Left lung (tissue), 10 donors: ENCODE measurements around the gene CDC14B. TPM values are rescaled to one million over a fixed set of nuclear protein-coding genes. Genes with fewer than 3 reads are reported as not detected.

ENCODE experiments used
- ATAC-seq: fragments of 200-7000 bp; cut with Tn5 transposase; one replicate; pipeline ENCODE4 v1.9.1; 2020; ENCODE audit warnings: moderate library complexity
- DNase-seq, 4 donors: peaks; one replicate each; pipeline ENCODE4 v3.0.0-alpha.2; 2013 to 2020
- H3K27ac ChIP-seq, 2 donors: fragments of 200-600 bp; sonication (generic) in 1 of 2; one replicate each; pipeline versions ENCODE4 v1.5.0 to v1.8.0; 2020 to 2021
- H3K27me3 ChIP-seq, 2 donors: fragments of 200-600 bp; sonication (generic) in 1 of 2; one replicate each; pipeline versions ENCODE4 v1.5.0 to v1.8.0; 2020 to 2021
- H3K36me3 ChIP-seq, 2 donors: fragments of 200-600 bp; sonication (generic) in 1 of 2; one replicate each; pipeline versions ENCODE4 v1.5.0 to v1.8.0; 2020 to 2021
- H3K4me1 ChIP-seq, 2 donors: fragments of 200-600 bp; one replicate each; pipeline ENCODE4 v1.8.0; 2021
- H3K4me3 ChIP-seq, 2 donors: fragments of 200-600 bp; sonication (generic) in 1 of 2; one replicate each; pipeline versions ENCODE4 v1.5.0 to v1.8.0; 2020 to 2021; ENCODE audit warnings: mild to moderate bottlenecking in 1 of 2
- H3K9me3 ChIP-seq, 2 donors: fragments of 200-600 bp; sonication (generic) in 1 of 2; one replicate each; pipeline versions ENCODE4 v1.5.0 to v1.8.0; 2020 to 2021
- intact Hi-C, 2 donors: fragments of 100-400 bp; cut with DNase I; formaldehyde crosslinking; loops; one replicate each; pipeline versions ENCODE4 v1.11.2 to v1.14.2; 2022
- polyA plus RNA-seq, 6 donors: library from polyadenylated mRNA; unstranded; fragments of 120-200 nt; gene quantifications; one replicate each; pipeline ENCODE4 v1.2.1, GENCODE V29; 2013; ENCODE audit not compliant: insufficient read length in 6 of 6
- total RNA-seq, 2 donors: library from RNA; stranded (reverse); fragmentation: NEBNext Ultra II Directional; extraction: Animal tissue kit (Norgen Biotek cat#: 25700); gene quantifications; one replicate each; pipeline ENCODE4 v1.2.1, GENCODE V29; 2021
- TF ChIP-seq, protein P1 (sequence below), 2 donors: fragments of 200-600 bp; sonication (generic) in 1 of 2; IDR thresholded peaks; one replicate each; pipeline versions ENCODE4 v1.5.0 to v1.8.0; 2021; ENCODE audit warnings: antibody characterized with exemption in 2 of 2
- donor health status: DM: no; HTN: yes; CAD: no.
- donor health status: DM: no; HTN: no; CAD: no.

CDC14B gene
- total and polyA plus RNA-seq, 8 donors, result 10.5 to 20.3 (median 17.9) TPM

DNA sequence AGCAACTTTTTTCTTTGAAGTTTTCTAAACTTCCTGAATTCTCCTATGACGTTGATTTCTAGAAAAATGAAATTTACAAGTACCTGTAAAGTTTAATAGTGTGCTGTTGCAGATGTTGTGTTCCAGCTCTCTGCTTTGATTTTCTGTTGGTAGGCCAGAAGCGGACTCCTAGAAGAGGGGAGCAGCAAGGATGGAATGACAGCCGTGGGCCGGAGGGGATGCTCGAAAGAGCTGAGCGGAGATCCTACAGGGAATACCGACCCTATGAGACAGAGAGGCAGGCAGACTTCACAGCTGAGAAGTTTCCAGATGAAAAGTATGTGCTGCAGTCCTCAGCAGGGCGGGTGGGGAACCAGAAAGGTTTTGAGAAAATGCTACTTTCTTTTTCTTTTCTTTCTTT, 161.4 kb downstream of the CDC14B start:
- no peak overlapping the region for H3K4me3 ChIP-seq
- intact Hi-C loops, result no loop called here
- H3K9me3 ChIP-seq, result no peaks in the 10 kb centered on the region
- no peak overlapping the region for H3K27ac ChIP-seq
- H3K27me3 ChIP-seq, result peaks cover 0 to 3% of the 10 kb centered on the region in 2 donors
- TF ChIP-seq, protein P1, sequence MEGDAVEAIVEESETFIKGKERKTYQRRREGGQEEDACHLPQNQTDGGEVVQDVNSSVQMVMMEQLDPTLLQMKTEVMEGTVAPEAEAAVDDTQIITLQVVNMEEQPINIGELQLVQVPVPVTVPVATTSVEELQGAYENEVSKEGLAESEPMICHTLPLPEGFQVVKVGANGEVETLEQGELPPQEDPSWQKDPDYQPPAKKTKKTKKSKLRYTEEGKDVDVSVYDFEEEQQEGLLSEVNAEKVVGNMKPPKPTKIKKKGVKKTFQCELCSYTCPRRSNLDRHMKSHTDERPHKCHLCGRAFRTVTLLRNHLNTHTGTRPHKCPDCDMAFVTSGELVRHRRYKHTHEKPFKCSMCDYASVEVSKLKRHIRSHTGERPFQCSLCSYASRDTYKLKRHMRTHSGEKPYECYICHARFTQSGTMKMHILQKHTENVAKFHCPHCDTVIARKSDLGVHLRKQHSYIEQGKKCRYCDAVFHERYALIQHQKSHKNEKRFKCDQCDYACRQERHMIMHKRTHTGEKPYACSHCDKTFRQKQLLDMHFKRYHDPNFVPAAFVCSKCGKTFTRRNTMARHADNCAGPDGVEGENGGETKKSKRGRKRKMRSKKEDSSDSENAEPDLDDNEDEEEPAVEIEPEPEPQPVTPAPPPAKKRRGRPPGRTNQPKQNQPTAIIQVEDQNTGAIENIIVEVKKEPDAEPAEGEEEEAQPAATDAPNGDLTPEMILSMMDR (IDR thresholded peaks at IDR 0.05), result no peak
- H3K4me1 ChIP-seq, result peaks cover 3% of the 10 kb centered on the region in 2 donors
- DNase-seq (no peak), ATAC-seq (no peak)
- H3K36me3 ChIP-seq, result no peaks in the 10 kb centered on the region

DNA sequence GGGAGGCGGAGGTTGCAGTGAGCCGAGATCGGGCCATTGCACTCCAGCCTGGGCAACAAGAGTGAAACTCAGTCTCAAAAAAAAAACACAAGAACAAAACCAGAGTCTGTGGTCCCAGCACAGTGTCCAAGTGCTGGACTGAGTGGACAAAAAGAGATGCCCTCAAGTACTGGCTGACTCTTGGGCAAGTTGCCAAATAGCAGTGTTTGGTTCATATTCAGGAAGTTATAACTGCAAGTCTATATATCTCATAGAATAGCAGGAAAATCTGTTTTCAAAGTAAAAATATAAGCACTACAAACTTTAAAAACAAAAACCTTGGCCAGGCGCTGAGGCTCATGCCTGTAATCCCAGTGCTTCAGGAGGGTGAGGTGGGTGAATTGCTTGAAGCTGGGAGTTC, 162.4 kb downstream of the CDC14B start:
- no peak for ATAC-seq
- intact Hi-C loops, result no loop called here

DNA sequence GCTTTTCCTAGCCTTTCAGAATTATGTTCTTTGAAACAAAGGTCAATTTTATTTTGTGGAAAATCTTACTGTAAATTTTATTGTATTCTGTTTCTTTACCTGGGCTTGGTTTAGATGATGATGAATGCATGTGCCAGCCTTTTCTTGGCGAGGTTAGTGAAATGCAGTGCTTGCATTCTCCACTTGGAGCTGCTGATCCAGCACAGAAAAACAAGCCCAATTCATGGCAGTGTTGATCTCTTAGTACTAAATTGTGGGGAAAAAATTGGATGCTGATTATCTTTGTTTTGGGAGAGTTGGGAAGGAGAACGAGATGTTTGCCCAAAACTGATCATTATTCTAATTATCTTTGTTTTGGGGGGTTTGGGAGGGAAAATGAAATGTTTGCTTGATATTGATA, 166.0 kb downstream of the CDC14B start:
- no peaks in the 10 kb centered on the region for H3K9me3 ChIP-seq
- H3K27ac ChIP-seq, result no peak overlapping the region
- H3K27me3 ChIP-seq, result peaks cover 0 to 39% of the 10 kb centered on the region in 2 donors
- peaks cover 5 to 25% of the 10 kb centered on the region in 2 donors for H3K4me1 ChIP-seq
- TF ChIP-seq, protein P1 (IDR thresholded peaks at IDR 0.05), result peak; percentile 9 to 42
- H3K36me3 ChIP-seq, result no peaks in the 10 kb centered on the region
- no peak for ATAC-seq
- DNase-seq, result peak in 1 of 4 donors; percentile 13
- no peak overlapping the region for H3K4me3 ChIP-seq
- intact Hi-C loops, result no loop called here

More for the DNA sequence above, 162.4 kb downstream of the CDC14B start:
- Histone ChIP-seq H3K27ac (no peak overlapping the region), H3K4me1 (peaks cover 3 to 5% of the 10 kb centered on the region in 2 donors), H3K27me3 (peaks cover 0 to 9% of the 10 kb centered on the region in 2 donors), H3K9me3 (no peaks in the 10 kb centered on the region), H3K4me3 (no peak overlapping the region), H3K36me3 (no peaks in the 10 kb centered on the region)
- TF ChIP-seq, protein P1 (IDR thresholded peaks at IDR 0.05), result no peak
- DNase-seq, result peak in 1 of 4 donors; percentile 15

DNA sequence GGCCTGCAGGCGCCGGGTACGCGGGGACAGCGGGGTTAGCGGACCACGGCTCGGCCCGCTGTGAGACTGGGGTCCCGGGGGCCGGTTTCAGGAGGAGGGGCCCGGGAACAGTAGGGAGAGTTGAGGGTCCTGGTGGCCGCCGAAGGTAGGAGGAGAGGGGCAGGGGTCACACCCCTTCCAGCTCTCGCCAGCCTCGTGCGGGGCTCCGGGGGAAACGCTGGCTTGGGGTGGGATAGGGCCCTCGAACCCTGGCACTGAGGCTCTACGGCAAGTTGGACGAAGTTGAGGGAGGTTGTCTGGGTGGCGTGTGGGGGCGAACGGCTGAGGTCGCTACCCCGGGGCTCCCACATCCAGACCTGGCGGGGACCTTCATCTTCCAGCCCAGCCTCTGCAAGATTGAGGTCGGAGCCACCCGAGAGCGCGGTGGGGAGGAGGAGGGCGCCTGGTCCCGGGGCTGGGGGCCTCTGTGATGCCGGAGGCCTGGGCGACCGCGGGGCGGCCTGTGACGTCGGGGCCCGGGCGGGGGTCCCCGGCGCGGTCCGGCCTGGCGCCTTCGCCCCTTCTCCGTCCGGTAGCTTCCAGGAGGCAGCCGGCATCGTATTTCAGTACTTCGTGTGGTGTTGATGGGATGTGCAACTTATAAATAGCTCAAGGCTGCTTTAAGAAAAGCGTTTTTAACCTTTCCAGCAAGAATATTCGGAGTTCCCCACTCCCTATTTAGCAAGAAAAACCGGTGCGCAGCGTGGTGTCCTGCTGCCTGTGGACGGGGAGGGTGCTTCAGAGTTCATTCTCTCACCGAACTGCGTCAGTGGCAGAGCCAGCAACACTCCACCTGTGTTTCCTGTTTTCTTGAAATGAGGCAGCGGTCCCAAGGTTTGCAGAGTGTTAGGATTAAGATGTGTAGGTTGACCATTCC, 168.8 kb downstream of the CDC14B start:
- intact Hi-C loops, result no loop called here
- Histone ChIP-seq H3K27ac (peak overlapping the region; percentile 45 to 60), H3K36me3 (no peaks in the 10 kb centered on the region), H3K27me3 (peaks cover 0 to 49% of the 10 kb centered on the region in 2 donors), H3K4me3 (peak overlapping the region; percentile 51 to 63), H3K4me1 (peaks cover 5 to 25% of the 10 kb centered on the region in 2 donors), H3K9me3 (no peaks in the 10 kb centered on the region)
- TF ChIP-seq, protein P1 (IDR thresholded peaks at IDR 0.05), result no peak
- peak; percentile 19 for ATAC-seq
- peak in 3 of 4 donors; percentile 36 to 79 (median 51) for DNase-seq

Other genes with a start within 250 kb of the CDC14B start
- 10 to 100 TPM; 24.8 to 32.4 TPM for gene SLC35D2, start 236.1 kb downstream of the CDC14B start, total RNA-seq
- 10 to 100 TPM; 24.1 to 33.4 (median 29.3) TPM for gene SLC35D2, start 236.1 kb downstream of the CDC14B start, polyA plus RNA-seq
- 10 to 100 TPM in 1 of 2 donors, 1 to 10 TPM in 1; 6.1 to 10.1 TPM for gene ZNF367, start 201.5 kb downstream of the CDC14B start, total RNA-seq
- 10 to 100 TPM; 10.2 to 13.7 (median 11.6) TPM for gene ZNF367, start 201.5 kb downstream of the CDC14B start, polyA plus RNA-seq
- gene HABP4, start 169.7 kb downstream of the CDC14B start, total RNA-seq, result 10 to 100 TPM in 1 of 2 donors, 1 to 10 TPM in 1; 8.0 to 17.1 TPM
- gene HABP4, start 169.7 kb downstream of the CDC14B start, polyA plus RNA-seq, result 10 to 100 TPM in 3 of 6 donors, 1 to 10 TPM in 3; 8.9 to 12.4 (median 9.9) TPM
- 10 to 100 TPM; 18.2 to 31.9 TPM for gene PRXL2C, start 35.5 kb upstream of the CDC14B start, total RNA-seq
- 1 to 10 TPM; 5.3 to 7.4 (median 5.9) TPM for gene PRXL2C, start 35.5 kb upstream of the CDC14B start, polyA plus RNA-seq
- gene ZNF510, start 158.2 kb upstream of the CDC14B start, total RNA-seq, result 1 to 10 TPM; 7.9 to 9.3 TPM
- gene ZNF510, start 158.2 kb upstream of the CDC14B start, polyA plus RNA-seq, result 10 to 100 TPM; 15.0 to 19.2 (median 17.5) TPM
- 1 to 10 TPM; 3.8 to 3.9 TPM for gene ZNF782, start 234.7 kb upstream of the CDC14B start, total RNA-seq
- 1 to 10 TPM; 6.5 to 8.7 (median 7.8) TPM for gene ZNF782, start 234.7 kb upstream of the CDC14B start, polyA plus RNA-seq